GM18502 (cell line): ENCODE data around the gene RRP1.

ENCODE experiments used
- ATAC-seq: cut with Tn5 transposase; IDR thresholded peaks from one replicate; pipeline ENCODE4 v1.9.1; 2021; ENCODE audit warnings: mild to moderate bottlenecking; ENCODE audit not compliant: unreplicated experiment, poor library complexity

RRP1 gene

GRCh38 chr21:43799301-43799840, 10.0 kb downstream of the RRP1 start:
- no peak for ATAC-seq

GRCh38 chr21:43800124-43800523, 10.7 kb downstream of the RRP1 start:
- ATAC-seq = no peak

GRCh38 chr21:43800566-43800965, 11.2 kb downstream of the RRP1 start:
- no peak for ATAC-seq

GRCh38 chr21:43801006-43801783, 11.8 kb downstream of the RRP1 start:
- ATAC-seq = no peak

- no peak for ATAC-seq
These were observed 13.4 kb downstream of the RRP1 start for GRCh38 chr21:43802713-43803313.

GRCh38 chr21:43803558-43804300, 14.4 kb downstream of the RRP1 start:
- no peak for ATAC-seq

- peak; percentile 71 for ATAC-seq
These were observed 16.0 kb downstream of the RRP1 start for GRCh38 chr21:43805275-43805800.

GRCh38 chr21:43806017-43806710, 16.8 kb downstream of the RRP1 start:
- ATAC-seq = no peak

GRCh38 chr21:43808367-43808766, 19.0 kb downstream of the RRP1 start:
- no peak for ATAC-seq

- ATAC-seq = no peak
These were observed 19.5 kb downstream of the RRP1 start for GRCh38 chr21:43808832-43809251.

GRCh38 chr21:43809346-43809799, 20.0 kb downstream of the RRP1 start:
- ATAC-seq = no peak

- ATAC-seq = no peak
These were observed 20.6 kb downstream of the RRP1 start for GRCh38 chr21:43809853-43810504.

GRCh38 chr21:43810505-43811261, 21.3 kb downstream of the RRP1 start:
- ATAC-seq = no peak

GRCh38 chr21:43811262-43812105, 22.1 kb downstream of the RRP1 start:
- no peak for ATAC-seq

GRCh38 chr21:43812139-43812821, 22.9 kb downstream of the RRP1 start:
- no peak for ATAC-seq

- ATAC-seq = no peak
These were observed 23.7 kb downstream of the RRP1 start for GRCh38 chr21:43812957-43813655.

- no peak for ATAC-seq
These were observed 24.2 kb downstream of the RRP1 start for GRCh38 chr21:43813656-43813980.
